Measurements from ENCODE around the gene UNC93B1.

The UNC93B1 gene

DNA sequence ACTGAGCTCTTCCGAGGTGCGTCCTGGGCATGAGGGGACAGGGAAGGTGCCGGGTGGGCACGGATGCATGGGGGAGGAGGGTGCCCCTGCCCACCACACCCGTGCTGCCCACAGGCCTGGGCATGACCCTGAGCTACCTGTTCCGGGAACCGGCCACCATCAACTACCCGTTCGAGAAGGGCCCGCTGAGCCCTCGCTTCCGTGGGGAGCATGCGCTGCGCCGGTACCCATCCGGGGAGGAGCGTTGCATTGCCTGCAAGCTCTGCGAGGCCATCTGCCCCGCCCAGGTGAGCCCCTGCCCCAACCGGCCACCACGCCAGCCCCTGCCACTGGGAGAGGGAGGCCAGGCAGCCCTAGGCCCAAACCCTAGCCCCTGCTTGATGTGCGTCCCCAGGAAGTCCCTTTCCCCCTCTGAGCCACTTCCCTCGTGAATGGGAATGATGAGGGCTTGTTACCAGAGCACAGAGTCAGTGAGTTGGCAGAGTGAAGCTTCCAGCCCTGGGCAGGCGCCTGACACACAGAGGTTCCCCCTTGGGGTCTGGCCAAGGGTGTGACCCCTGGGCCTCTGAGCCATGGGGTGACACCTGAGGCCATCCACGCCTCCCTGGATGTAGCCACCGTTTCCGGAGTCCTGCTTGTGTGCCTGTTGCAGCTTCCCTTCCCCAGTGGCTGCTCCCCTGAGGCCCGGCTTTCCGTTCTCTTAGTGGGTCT lies 29.3 kb upstream of the UNC93B1 start:
- no peak for ATAC-seq
- Mint-ChIP-seq H3K4me3 (no peak overlapping the region), H3K36me3 (peaks cover 12% of the 10 kb centered on the region), H3K27me3 (no peaks in the 10 kb centered on the region), H3K4me1 (peaks cover 45% of the 10 kb centered on the region), H3K27ac (no peak overlapping the region), H3K9me3 (no peaks in the 10 kb centered on the region)

DNA sequence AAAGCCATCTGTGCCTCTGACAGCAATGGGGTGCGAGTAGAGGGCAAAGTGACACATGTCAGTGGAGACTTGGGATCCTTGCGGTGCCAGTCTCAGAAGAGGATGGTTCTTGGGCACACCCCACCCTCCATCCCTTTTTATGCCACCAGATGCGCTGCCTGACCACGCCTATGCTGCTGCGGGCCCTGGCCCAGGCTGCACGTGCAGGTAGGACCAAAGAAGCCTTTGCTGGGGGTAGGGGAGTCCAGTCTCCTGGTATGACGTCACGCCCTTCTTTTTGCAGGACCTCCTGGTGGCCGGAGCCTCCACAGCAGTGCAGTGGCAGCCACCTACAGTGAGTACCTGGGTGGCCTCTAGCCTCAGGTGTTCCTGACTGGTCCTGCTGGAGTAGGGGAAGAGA lies 28.1 kb upstream of the UNC93B1 start:
- H3K4me3 Mint-ChIP-seq: peak overlapping the region; percentile 88
- no peaks in the 10 kb centered on the region for H3K27me3 Mint-ChIP-seq

DNA sequence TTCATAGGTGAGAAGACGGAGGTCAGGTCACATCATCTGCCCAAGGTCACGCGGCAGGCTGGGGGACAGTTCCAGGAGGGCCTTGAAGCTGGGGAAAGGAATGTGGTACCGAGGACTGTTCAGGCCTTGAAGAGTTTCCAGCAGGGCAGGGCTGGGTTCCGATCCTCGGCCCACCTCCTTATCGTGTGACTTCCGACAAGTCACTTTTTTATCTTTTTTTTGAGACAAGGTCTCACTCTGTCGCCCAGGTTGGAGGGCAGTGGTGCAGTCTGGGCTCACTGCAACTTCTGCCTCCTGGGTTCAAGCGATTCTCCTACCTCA lies 27.2 kb upstream of the UNC93B1 start:
- ATAC-seq: peak; percentile 1
- peaks cover 34% of the 10 kb centered on the region for H3K4me1 Mint-ChIP-seq
- peak overlapping the region; percentile 88 for H3K4me3 Mint-ChIP-seq
- H3K27me3 Mint-ChIP-seq: no peaks in the 10 kb centered on the region
- peaks cover 6% of the 10 kb centered on the region for H3K36me3 Mint-ChIP-seq
- H3K27ac Mint-ChIP-seq: peak overlapping the region; percentile 93
- no peaks in the 10 kb centered on the region for H3K9me3 Mint-ChIP-seq

More for the DNA sequence above, 28.1 kb upstream of the UNC93B1 start:
- Mint-ChIP-seq H3K9me3 (no peaks in the 10 kb centered on the region), H3K27ac (peak overlapping the region; percentile 93), H3K36me3 (peaks cover 12% of the 10 kb centered on the region), H3K4me1 (peaks cover 40% of the 10 kb centered on the region)
- ATAC-seq: no peak

DNA sequence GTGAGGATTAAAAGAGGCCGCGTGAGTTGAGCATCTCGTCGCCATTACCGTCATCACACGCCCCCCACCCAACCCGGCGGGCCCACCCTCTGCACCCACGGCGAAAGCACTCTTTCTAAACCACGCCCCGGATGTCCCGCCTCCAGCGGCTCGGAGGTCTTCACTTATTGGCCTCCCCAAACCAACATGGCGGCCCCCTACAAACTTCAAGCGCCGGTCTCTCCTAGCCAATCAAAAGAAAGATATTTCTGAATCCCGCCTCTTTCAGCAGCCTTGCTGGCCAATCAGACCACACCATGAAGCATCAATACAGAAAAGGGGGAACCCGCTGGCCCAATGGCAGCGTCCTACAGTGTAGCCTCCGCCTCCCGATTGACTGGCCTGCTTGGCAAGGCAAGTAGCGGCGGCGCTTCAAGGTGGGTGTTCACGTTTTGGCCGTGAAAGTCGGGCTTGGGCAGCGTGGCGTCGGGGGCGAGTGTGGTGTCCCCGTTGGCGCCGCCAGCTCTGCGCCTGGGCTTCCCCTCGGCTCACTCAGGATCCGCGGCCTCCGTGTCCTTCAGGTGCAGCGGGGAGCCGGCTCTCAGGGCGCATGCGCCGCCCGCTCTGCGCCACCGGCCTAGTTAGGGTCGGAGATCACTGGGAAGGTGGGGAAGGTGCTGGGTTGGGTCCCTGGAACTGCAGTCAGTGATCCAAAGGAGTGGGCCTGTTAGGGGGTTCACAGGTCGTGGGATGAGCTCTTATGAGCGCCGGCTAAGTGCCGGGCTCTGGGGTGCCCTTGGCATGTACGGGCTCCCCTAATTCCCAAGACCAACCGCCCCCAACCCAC lies 26.6 kb upstream of the UNC93B1 start, which contains the start of gene NDUFS8:
Gene NDUFS8 (plus strand): TSS at position 364 of the 826 bp plus-strand sequence. CDS start 1,471 bp downstream, outside the sequence.
- Mint-ChIP-seq H3K4me1 (peaks cover 34% of the 10 kb centered on the region), H3K27ac (peak within 1 kb of the TSS; percentile 93), H3K4me3 (peak within 1 kb of the TSS; percentile 88), H3K36me3 (peaks cover 12% of the 10 kb centered on the region), H3K9me3 (no peaks in the 10 kb centered on the region), H3K27me3 (no peaks in the 10 kb centered on the region)
- ATAC-seq: peak; percentile 99

DNA sequence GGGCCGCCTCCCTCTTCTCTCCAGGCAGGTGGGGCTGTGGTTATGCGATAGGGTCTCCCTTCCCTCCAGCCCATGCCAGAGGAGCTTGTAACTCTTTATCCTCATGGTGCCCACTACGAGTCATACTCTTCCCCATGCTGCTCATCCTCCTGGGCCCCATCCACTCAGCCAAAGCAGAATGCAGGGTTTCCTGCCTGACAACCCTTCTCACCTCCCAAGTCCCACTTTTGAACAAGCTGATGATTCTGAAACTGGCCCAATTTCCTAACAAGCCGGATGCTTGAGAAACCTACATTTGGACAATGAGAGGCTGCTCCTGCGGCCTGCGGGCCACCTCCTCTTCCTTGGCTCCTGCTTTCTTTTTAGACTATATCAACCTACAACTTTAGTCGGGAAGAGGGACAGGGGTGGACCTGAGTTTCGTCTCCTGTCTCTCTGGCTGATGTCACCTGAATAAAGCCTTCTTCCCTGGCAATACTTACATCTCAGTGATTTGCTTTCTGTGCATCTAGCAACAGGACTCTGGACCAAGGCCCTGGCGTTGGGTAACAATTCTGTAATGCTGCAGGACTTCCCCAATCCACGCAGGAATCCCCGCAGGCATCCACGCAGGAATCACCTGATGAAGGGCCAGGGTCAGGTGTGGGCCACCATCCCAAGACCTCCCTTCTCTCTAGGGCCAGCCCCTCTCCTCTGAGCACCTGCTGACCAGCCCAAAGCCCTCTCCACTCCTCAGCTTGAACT lies 25.1 kb upstream of the UNC93B1 start:
- Mint-ChIP-seq H3K4me3 (peak overlapping the region; percentile 88), H3K27ac (peak overlapping the region; percentile 93), H3K4me1 (peaks cover 39% of the 10 kb centered on the region), H3K9me3 (no peaks in the 10 kb centered on the region), H3K27me3 (no peaks in the 10 kb centered on the region), H3K36me3 (peaks cover 20% of the 10 kb centered on the region)
- ATAC-seq: no peak

DNA sequence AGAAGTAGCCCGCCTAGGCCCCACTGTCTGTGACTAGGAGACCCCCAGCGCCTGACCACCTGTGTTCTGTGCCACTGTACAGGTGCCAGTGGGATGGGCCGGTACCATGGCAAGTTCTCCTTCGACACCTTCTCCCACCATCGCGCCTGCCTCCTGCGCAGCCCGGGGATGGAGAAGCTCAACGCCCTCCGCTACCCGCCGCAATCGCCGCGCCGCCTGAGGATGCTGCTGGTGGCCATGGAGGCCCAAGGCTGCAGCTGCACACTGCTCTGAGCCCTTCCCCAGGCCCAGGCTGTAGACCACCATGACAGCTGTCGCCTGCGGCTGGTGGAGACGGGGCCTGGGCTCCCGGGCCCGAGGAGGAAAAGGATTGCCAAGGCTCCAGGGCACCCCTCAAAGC lies 23.8 kb upstream of the UNC93B1 start:
- Mint-ChIP-seq H3K27me3 (no peaks in the 10 kb centered on the region), H3K4me1 (peaks cover 39% of the 10 kb centered on the region), H3K27ac (no peak overlapping the region), H3K36me3 (peaks cover 17% of the 10 kb centered on the region), H3K4me3 (no peak overlapping the region), H3K9me3 (no peaks in the 10 kb centered on the region)
- ATAC-seq: no peak

DNA sequence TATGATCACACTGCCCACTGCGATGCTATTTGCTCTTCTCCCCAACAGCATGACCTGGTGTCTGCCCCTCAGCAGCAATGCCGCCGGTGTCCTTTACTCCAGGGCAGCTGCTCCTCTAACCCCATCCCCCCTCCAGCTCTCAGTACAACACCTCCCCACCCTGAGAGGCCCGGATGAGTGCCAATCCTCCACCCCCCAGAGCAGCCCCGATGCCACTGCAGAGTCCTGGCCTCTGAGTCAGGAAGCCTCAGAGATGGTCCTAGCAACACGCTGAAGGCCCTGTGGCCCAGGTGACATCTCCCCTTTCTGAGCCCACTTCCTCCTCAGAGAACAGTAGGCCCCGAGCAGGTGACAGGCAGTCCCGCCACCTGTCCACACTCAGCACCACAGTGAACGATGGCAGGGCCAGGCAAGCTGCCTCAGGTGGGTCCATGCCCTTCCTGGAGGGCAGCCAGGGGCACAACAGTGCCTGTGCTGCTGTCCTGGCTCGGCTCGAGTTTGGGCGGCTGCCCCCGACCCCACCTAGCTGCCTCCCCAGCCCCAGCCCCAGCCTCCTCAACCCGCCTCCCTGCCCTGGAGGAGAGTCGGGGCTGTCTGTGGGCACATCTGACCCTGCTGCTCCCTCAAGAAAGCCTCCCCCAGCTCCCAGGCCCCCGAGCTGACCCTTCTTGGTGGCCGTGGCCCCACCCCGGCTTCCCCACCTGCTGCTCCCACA lies 22.7 kb upstream of the UNC93B1 start:
- no peaks in the 10 kb centered on the region for H3K27me3 Mint-ChIP-seq
- peaks cover 17% of the 10 kb centered on the region for H3K36me3 Mint-ChIP-seq
- no peaks in the 10 kb centered on the region for H3K9me3 Mint-ChIP-seq
- H3K27ac Mint-ChIP-seq: peak overlapping the region; percentile 56
- H3K4me1 Mint-ChIP-seq: peaks cover 34% of the 10 kb centered on the region
- ATAC-seq: no peak
- no peak overlapping the region for H3K4me3 Mint-ChIP-seq

DNA sequence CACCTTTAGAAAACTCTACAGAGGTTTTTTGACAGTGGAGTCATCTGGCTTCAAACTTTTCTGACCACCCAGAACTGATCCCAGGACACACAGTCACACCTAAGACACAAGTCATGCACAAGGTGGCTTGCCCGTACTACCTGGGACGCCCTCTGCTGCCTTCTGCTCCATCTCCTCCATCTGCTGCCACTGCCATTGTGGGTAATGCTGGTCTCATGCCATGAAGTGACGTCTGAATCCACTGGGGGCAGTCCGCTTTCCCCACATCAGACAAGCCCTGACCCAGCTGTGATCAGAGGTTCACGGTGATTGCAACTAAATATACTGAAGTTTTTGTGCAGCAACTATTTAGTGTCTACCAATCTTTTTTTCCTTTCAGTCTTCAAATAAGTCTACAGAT lies 21.1 kb upstream of the UNC93B1 start:
- peaks cover 26% of the 10 kb centered on the region for H3K4me1 Mint-ChIP-seq
- H3K36me3 Mint-ChIP-seq: peaks cover 17% of the 10 kb centered on the region
- H3K27ac Mint-ChIP-seq: no peak overlapping the region
- H3K4me3 Mint-ChIP-seq: no peak overlapping the region
- no peaks in the 10 kb centered on the region for H3K9me3 Mint-ChIP-seq
- ATAC-seq: no peak
- peaks cover 7% of the 10 kb centered on the region for H3K27me3 Mint-ChIP-seq

DNA sequence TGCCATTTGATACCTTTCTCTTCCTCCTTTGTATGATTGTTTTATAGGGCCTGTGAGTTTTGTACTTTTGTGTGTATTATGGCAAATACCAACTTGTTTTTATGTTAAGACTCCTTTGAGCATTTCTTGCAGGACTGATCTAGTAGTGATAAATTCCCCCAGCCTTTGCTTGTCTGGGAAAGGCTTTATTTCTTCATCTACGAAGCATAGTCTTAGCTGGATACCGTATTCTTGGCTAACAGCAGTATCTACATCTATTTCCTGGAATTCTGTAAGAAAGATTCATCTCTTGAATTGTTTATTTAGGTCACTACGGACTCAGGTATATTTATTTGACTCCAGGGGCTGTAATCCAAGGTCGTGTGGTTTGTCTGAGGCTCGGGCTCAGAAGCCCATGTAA lies 20.6 kb upstream of the UNC93B1 start:
- H3K27me3 Mint-ChIP-seq: peaks cover 12% of the 10 kb centered on the region
- H3K27ac Mint-ChIP-seq: no peak overlapping the region
- peaks cover 21% of the 10 kb centered on the region for H3K4me1 Mint-ChIP-seq
- no peaks in the 10 kb centered on the region for H3K9me3 Mint-ChIP-seq
- peaks cover 17% of the 10 kb centered on the region for H3K36me3 Mint-ChIP-seq
- H3K4me3 Mint-ChIP-seq: no peak overlapping the region
- no peak for ATAC-seq

DNA sequence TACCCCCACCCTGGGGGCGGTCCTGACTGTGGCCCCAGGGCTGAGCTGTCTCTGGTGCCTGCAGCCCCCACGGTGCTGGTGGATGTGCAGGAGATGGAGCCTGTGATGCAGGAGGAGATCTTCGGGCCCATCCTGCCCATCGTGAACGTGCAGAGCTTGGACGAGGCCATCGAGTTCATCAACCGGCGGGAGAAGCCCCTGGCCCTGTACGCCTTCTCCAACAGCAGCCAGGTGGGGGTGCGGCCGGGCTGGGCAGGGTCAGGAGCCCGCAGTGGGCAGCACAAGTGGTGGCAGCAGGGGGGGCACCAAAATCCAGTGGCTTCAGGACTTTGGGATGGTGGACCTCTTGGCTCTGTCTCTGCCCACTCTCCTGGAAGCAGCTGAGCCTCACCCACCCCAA lies 18.6 kb upstream of the UNC93B1 start:
- ATAC-seq: no peak
- no peaks in the 10 kb centered on the region for H3K9me3 Mint-ChIP-seq
- no peak overlapping the region for H3K27ac Mint-ChIP-seq
- H3K27me3 Mint-ChIP-seq: peaks cover 21% of the 10 kb centered on the region
- peaks cover 17% of the 10 kb centered on the region for H3K36me3 Mint-ChIP-seq
- no peak overlapping the region for H3K4me3 Mint-ChIP-seq
- H3K4me1 Mint-ChIP-seq: peaks cover 11% of the 10 kb centered on the region

DNA sequence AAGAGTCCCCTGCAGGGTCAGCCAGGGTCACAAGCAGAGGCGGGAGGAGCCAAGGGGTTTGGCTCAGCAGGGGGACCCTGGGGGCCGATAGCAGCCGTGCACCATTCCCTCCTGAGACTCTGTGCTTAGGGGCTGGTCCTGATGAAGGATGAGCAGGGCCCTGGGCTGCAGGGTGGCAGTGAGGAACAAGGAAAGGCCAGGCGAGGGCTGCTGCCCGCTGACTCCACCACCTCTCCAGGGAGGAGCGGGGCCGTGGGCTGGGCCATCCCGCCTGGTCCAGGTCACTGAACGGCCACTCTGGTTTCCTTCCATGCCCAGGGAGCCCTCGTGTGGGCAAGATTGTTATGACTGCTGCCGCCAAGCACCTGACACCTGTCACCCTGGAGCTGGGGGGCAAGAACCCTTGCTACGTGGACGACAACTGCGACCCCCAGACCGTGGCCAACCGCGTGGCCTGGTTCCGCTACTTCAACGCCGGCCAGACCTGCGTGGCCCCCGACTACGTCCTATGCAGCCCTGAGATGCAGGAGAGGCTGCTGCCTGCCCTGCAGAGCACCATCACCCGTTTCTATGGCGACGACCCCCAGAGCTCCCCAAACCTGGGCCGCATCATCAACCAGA lies 17.4 kb upstream of the UNC93B1 start:
- H3K4me3 Mint-ChIP-seq: no peak overlapping the region
- H3K4me1 Mint-ChIP-seq: peaks cover 16% of the 10 kb centered on the region
- no peak overlapping the region for H3K27ac Mint-ChIP-seq

DNA sequence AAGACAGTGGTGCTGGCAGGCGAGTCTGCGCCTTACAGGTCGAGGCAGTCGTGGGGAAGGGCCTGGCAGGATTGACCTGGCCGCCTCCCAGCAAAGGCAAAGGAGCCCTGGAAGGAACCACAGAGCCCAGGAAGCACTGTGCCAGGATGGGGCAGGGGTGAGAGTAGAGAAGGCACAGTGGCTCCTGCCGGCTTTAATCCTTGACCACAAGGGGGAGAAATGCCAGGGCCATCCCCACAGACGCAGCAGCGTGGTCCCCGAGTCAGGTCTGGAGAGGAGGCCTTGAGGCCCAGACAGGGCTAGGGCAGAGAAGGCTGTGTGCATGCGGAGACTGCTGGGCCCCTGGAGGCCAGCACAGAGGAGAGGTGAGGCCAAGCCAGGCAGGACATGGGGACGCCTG lies 16.7 kb upstream of the UNC93B1 start:
- peaks cover 16% of the 10 kb centered on the region for H3K4me1 Mint-ChIP-seq
- H3K4me3 Mint-ChIP-seq: no peak overlapping the region
- H3K36me3 Mint-ChIP-seq: peaks cover 11% of the 10 kb centered on the region
- no peaks in the 10 kb centered on the region for H3K9me3 Mint-ChIP-seq
- ATAC-seq: no peak
- peaks cover 21% of the 10 kb centered on the region for H3K27me3 Mint-ChIP-seq
- H3K27ac Mint-ChIP-seq: peak overlapping the region; percentile 29

More for the DNA sequence above, 17.4 kb upstream of the UNC93B1 start:
- Mint-ChIP-seq H3K9me3 (no peaks in the 10 kb centered on the region), H3K27me3 (peaks cover 21% of the 10 kb centered on the region), H3K36me3 (peaks cover 17% of the 10 kb centered on the region)
- ATAC-seq: no peak

DNA sequence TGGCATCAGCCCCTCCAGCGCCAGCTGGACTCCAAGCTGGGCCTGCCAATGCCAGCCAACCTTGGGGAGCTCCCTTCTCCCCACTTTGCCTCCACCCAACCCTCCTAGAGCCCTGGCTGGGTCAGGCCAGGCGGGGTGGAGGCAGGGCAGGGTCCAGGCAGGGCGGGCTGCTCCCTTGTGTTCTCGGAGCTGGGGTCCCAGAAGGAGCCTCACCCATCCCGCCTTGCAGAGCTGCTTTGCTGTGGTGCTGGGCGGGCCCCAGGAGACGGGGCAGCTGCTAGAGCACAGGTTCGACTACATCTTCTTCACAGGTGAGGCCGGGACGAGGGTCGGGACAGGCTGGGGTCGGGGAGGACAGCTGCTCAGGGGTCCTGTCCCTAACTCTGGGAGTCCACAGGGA lies 15.6 kb upstream of the UNC93B1 start:
- Mint-ChIP-seq H3K9me3 (no peaks in the 10 kb centered on the region), H3K4me1 (peaks cover 11% of the 10 kb centered on the region), H3K27me3 (peaks cover 21% of the 10 kb centered on the region), H3K27ac (no peak overlapping the region), H3K36me3 (peaks cover under 1% of the 10 kb centered on the region), H3K4me3 (no peak overlapping the region)
- no peak for ATAC-seq

DNA sequence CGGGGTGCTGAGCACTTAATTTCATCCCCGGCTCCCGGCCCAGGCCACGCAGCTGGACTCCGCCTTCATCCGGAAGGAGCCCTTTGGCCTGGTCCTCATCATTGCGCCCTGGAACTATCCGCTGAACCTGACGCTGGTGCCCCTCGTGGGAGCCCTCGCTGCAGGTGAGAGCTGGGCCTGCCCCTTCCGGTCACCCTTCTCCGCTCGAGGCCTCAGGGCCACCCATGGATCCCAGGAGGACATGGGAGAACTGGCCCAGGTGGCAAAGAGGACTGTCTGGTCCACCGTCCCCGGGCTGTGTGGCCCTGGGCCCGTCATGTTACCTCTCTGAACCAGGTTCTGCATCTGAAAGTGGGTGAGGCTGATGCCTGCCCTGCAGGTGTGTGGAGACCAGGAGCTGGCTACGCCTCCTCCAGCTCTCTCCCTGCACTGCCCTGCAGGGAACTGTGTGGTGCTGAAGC lies 14.9 kb upstream of the UNC93B1 start:
- ATAC-seq: no peak
- no peaks in the 10 kb centered on the region for H3K36me3 Mint-ChIP-seq
- H3K27me3 Mint-ChIP-seq: peaks cover 21% of the 10 kb centered on the region
- H3K4me1 Mint-ChIP-seq: peaks cover 11% of the 10 kb centered on the region
- H3K27ac Mint-ChIP-seq: no peak overlapping the region
- H3K4me3 Mint-ChIP-seq: no peak overlapping the region
- H3K9me3 Mint-ChIP-seq: no peaks in the 10 kb centered on the region
